IMR-90 (cell line): ENCODE data around the gene BCAS3. TPM values are rescaled to one million over a fixed set of nuclear protein-coding genes. Genes with fewer than 3 reads are reported as not detected.

Source experiments
- ATAC-seq: fragments of 200-7000 bp; cut with Tn5 transposase; 2 replicates; pipeline ENCODE4 v1.9.1; 2020; ENCODE audit warnings: low read depth, mild to moderate bottlenecking, moderate library complexity
- BruUV-seq: library from RNA; stranded (reverse); fragments of 400-500 nt; replicated peaks from 2 replicates; lab custom pipeline; 2021; lab: Mats Ljungman, UMichigan
- CTCF ChIA-PET: fragments of 300-600 bp; formaldehyde crosslinking; extraction: SDS; loops from one replicate; lab custom pipeline; 2021; ENCODE audit warnings: antibody characterized with exemption; lab: Yijun Ruan, JAX
- POLR2A ChIA-PET: fragments of 300-600 bp; sonication (Branson Sonifier 250); formaldehyde crosslinking; loops from one replicate; lab custom pipeline; 2022; ENCODE audit warnings: antibody characterized with exemption; ENCODE audit not compliant: unreplicated experiment; lab: Charles Lee
- DNase-seq: peaks from one replicate; pipeline ENCODE4 v3.0.0; 2013
- H2AFZ ChIP-seq: replicated peaks from 2 replicates; pipeline ENCODE3; 2013; ENCODE audit warnings: low read length, mild to moderate bottlenecking; ENCODE audit not compliant: poor library complexity
- H2AK5ac ChIP-seq: 2 replicates; pipeline ENCODE4 v1.6.1; 2013; ENCODE audit warnings: low read depth, low read length, inconsistent platforms
- H2AK9ac ChIP-seq: replicated peaks from 2 replicates; pipeline ENCODE3; 2013; ENCODE audit warnings: mild to moderate bottlenecking, low read depth, low read length, moderate library complexity; ENCODE audit not compliant: poor library complexity
- H2BK120ac ChIP-seq: 2 replicates; pipeline ENCODE4 v1.6.1; 2013; ENCODE audit warnings: low read depth, low read length, inconsistent platforms
- H2BK15ac ChIP-seq: 3 replicates; pipeline ENCODE4 v1.6.1; 2013; ENCODE audit warnings: low read depth, low read length, inconsistent platforms
- H2BK20ac ChIP-seq: 2 replicates; pipeline ENCODE4 v1.6.1; 2013; ENCODE audit warnings: low read depth, mild to moderate bottlenecking, inconsistent platforms, low read length, moderate library complexity
- H2BK5ac ChIP-seq: 2 replicates; pipeline ENCODE4 v1.6.1; 2013; ENCODE audit warnings: mild to moderate bottlenecking, low read depth, low read length, inconsistent platforms; ENCODE audit not compliant: poor library complexity, severe bottlenecking
- H3K14ac ChIP-seq: replicated peaks from 2 replicates; pipeline ENCODE4 v1.6.1; 2013; ENCODE audit warnings: low read depth, low read length, inconsistent platforms
- H3K18ac ChIP-seq: 2 replicates; pipeline ENCODE4 v1.6.1; 2013; ENCODE audit warnings: low read depth, low read length, control low read depth
- H3K23ac ChIP-seq: 2 replicates; pipeline ENCODE4 v1.6.1; 2013; ENCODE audit warnings: low read depth, low read length, inconsistent platforms
- H3K27ac ChIP-seq: 2 replicates; pipeline ENCODE4 v1.5.1; 2013; ENCODE audit warnings: mild to moderate bottlenecking, control low read depth, low read length; ENCODE audit not compliant: insufficient read depth
- H3K27me3 ChIP-seq: 2 replicates; pipeline ENCODE4 v1.6.1; 2013; ENCODE audit warnings: low read length; ENCODE audit not compliant: control insufficient read depth, insufficient read depth
- H3K36me3 ChIP-seq: 2 replicates; pipeline ENCODE4 v1.6.1; 2013; ENCODE audit warnings: low read length, mixed read lengths; ENCODE audit not compliant: control insufficient read depth, insufficient read depth
- H3K4ac ChIP-seq: 2 replicates; pipeline ENCODE4 v1.6.1; 2013; ENCODE audit warnings: low read depth, low read length, inconsistent platforms
- H3K4me1 ChIP-seq: 2 replicates; pipeline ENCODE4 v1.6.1; 2013; ENCODE audit warnings: low read length, mixed read lengths; ENCODE audit not compliant: control insufficient read depth, insufficient read depth
- H3K4me2 ChIP-seq: 2 replicates; pipeline ENCODE4 v1.6.1; 2013; ENCODE audit warnings: low read depth, mild to moderate bottlenecking, control low read depth, low read length, moderate library complexity
- H3K4me3 ChIP-seq: 2 replicates; pipeline ENCODE4 v1.5.1; 2013; ENCODE audit warnings: low read depth, mild to moderate bottlenecking, control low read depth, low read length, moderate library complexity; ENCODE audit not compliant: insufficient read depth
- H3K56ac ChIP-seq: 2 replicates; pipeline ENCODE4 v1.6.1; 2013; ENCODE audit warnings: low read length, inconsistent platforms; ENCODE audit not compliant: insufficient read depth; ENCODE audit errors: extremely low read depth
- H3K79me1 ChIP-seq, 2 experiments: 2 replicates each; pipeline ENCODE4 v1.6.1; 2013; ENCODE audit warnings: low read length in 2 of 2, inconsistent platforms in 1 of 2, low read depth in 1 of 2
- H3K9ac ChIP-seq: 2 replicates; pipeline ENCODE4 v1.6.1; 2013; ENCODE audit warnings: low read depth, low read length, control low read depth
- H3K9me1 ChIP-seq: 2 replicates; pipeline ENCODE4 v1.6.1; 2013; ENCODE audit warnings: low read length, inconsistent platforms; ENCODE audit not compliant: insufficient read depth
- H3K9me3 ChIP-seq: 2 replicates; pipeline ENCODE4 v1.6.1; 2013; ENCODE audit warnings: low read length; ENCODE audit not compliant: control insufficient read depth, insufficient read depth
- H4K20me1 ChIP-seq: 2 replicates; pipeline ENCODE4 v1.6.1; 2013; ENCODE audit warnings: low read length, inconsistent platforms; ENCODE audit not compliant: insufficient read depth
- H4K5ac ChIP-seq: 2 replicates; pipeline ENCODE4 v1.6.1; 2013; ENCODE audit warnings: mild to moderate bottlenecking, low read depth, low read length, control low read depth
- H4K8ac ChIP-seq, 2 experiments: 2 replicates each; pipeline ENCODE4 v1.6.1; 2013; ENCODE audit warnings: low read depth in 2 of 2, low read length in 2 of 2, control low read depth in 1 of 2, inconsistent platforms in 1 of 2
- H4K91ac ChIP-seq: 2 replicates; pipeline ENCODE4 v1.6.1; 2013; ENCODE audit warnings: low read depth, low read length, inconsistent platforms; ENCODE audit not compliant: insufficient read depth
- BHLHE40 ChIP-seq: fragments of 150-350 bp; IDR thresholded peaks from 2 replicates; pipeline ENCODE4 v1.6.1; 2016; ENCODE audit warnings: mild to moderate bottlenecking, low read depth, low read length
- CEBPB ChIP-seq: IDR thresholded peaks from 2 replicates; pipeline ENCODE4 v1.6.1; 2012; ENCODE audit warnings: low read depth, low read length, improper control_type of control experiment
- CHD1 ChIP-seq: IDR thresholded peaks from 2 replicates; pipeline ENCODE4 v1.6.1; 2012; ENCODE audit warnings: low read depth, low read length, improper control_type of control experiment
- CTCF ChIP-seq: conservative IDR thresholded peaks from 2 replicates; pipeline ENCODE4 v1.5.1; 2012; ENCODE audit warnings: mild to moderate bottlenecking, low read depth, low read length, improper control_type of control experiment
- FOS ChIP-seq: fragments of 150-350 bp; IDR thresholded peaks from 2 replicates; pipeline ENCODE4 v1.6.1; 2016; ENCODE audit warnings: low read depth, low read length
- MAFK ChIP-seq: IDR thresholded peaks from 2 replicates; pipeline ENCODE4 v1.6.1; 2012; ENCODE audit warnings: low read depth, low read length, improper control_type of control experiment
- MAZ ChIP-seq: IDR thresholded peaks from 2 replicates; pipeline ENCODE4 v1.6.1; 2012; ENCODE audit warnings: low read depth, mild to moderate bottlenecking, low read length, improper control_type of control experiment, moderate library complexity, borderline replicate concordance
- MXI1 ChIP-seq: IDR thresholded peaks from 2 replicates; pipeline ENCODE4 v1.6.1; 2012; ENCODE audit warnings: low read depth, mild to moderate bottlenecking, low read length, moderate library complexity, borderline replicate concordance
- NFE2L2 ChIP-seq: fragments of 150-350 bp; IDR thresholded peaks from 2 replicates; pipeline ENCODE4 v1.6.1; 2016; ENCODE audit warnings: low read depth, mild to moderate bottlenecking, low read length
- POLR2A ChIP-seq: IDR thresholded peaks from 2 replicates; pipeline ENCODE4 v1.6.1; 2012; ENCODE audit warnings: mild to moderate bottlenecking, low read depth, low read length
- RAD21 ChIP-seq: IDR thresholded peaks from 2 replicates; pipeline ENCODE4 v1.6.1; 2012; ENCODE audit warnings: low read length, improper control_type of control experiment
- RCOR1 ChIP-seq: IDR thresholded peaks from 2 replicates; pipeline ENCODE4 v1.6.1; 2012; ENCODE audit warnings: mild to moderate bottlenecking, low read length, improper control_type of control experiment; ENCODE audit not compliant: insufficient replicate concordance
- RFX5 ChIP-seq: IDR thresholded peaks from 2 replicates; pipeline ENCODE4 v1.8.0; 2012; ENCODE audit warnings: low read depth, mild to moderate bottlenecking, low read length, moderate library complexity
- SMC3 ChIP-seq: fragments of 150-350 bp; IDR thresholded peaks from 2 replicates; pipeline ENCODE4 v1.6.1; 2016; ENCODE audit warnings: low read depth, mild to moderate bottlenecking, antibody characterized with exemption, low read length, moderate library complexity
- dilution Hi-C: fragments of 300-500 bp; cut with HindIII; formaldehyde crosslinking; loops from one replicate; pipeline ENCODE4 v1.14.3; 2018; ENCODE audit warnings: low sequenced_read_pairs; ENCODE audit not compliant: unreplicated experiment
- in situ Hi-C: fragments of 300-500 bp; cut with MboI; formaldehyde crosslinking; loops from 3 replicates; pipeline ENCODE4 v1.14.3; 2019; ENCODE audit warnings: low sequenced_read_pairs, inconsistent platforms, mixed read lengths
- intact Hi-C: fragments of 100-400 bp; cut with micrococcal nuclease; formaldehyde crosslinking; loops from 2 replicates; pipeline ENCODE4 v1.10.0; 2022
- polyA plus RNA-seq, 3 experiments: library from polyadenylated mRNA; depleted of rRNA; stranded (reverse); fragments of >200 nt; gene quantifications; 2 replicates each; pipeline ENCODE4 v1.2.3, GENCODE V29; 2012; ENCODE audit warnings: low replicate concordance in 1 of 3
- total RNA-seq: library from RNA; depleted of rRNA; stranded (reverse); fragments of >200 nt; gene quantifications from 2 replicates; pipeline ENCODE4 v1.2.3, GENCODE V29; 2012
- TF ChIP-seq, protein P1 (sequence below): fragments of 150-350 bp; IDR thresholded peaks from 2 replicates; pipeline ENCODE4 v1.6.1; 2016; ENCODE audit warnings: low read depth, mild to moderate bottlenecking, low read length, moderate library complexity, borderline replicate concordance
- TF ChIP-seq, protein P2 (sequence below): fragments of 150-350 bp; IDR thresholded peaks from 2 replicates; pipeline ENCODE4 v1.6.1; 2017; ENCODE audit warnings: mild to moderate bottlenecking, antibody characterized with exemption, low read length, low read depth

Gene BCAS3
- total and polyA plus RNA-seq, 2 of the 4 experiments (the other 2 are of a cell fraction), result 6.3 to 27.1 TPM

DNA sequence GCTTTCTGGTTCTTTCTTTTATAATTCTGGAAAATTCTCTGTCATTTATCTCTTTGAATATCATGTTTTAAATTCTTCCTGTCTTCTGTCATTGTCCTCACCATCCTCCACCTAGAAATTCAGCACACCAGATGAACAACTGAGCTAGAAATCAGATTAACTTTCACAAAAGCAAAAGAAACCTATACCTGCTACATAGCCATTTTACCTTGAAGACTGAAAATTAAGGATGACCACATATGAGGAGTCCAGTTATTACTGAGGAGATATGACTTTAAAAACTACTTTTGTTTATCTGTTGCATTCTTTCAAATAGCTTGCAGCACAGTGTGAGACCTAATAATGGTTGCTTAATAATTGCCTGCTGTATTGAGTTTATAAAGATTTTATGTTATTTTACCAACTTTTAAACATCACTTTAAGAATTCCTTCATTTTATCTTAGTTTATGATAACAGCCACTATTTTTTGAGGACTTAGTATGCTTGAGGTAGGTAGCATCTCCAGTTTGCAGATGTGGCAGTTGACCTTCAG is 104.3 kb downstream of the BCAS3 start:
- no peak overlapping the region for H2BK20ac ChIP-seq
- no peak overlapping the region for H2BK5ac ChIP-seq
- no TSS peak for BruUV-seq
- H3K56ac ChIP-seq, result no peak overlapping the region
- H3K9me3 ChIP-seq, result no peaks in the 10 kb centered on the region
- no peaks in the 10 kb centered on the region for H3K9me1 ChIP-seq
- no peak overlapping the region for H2AFZ ChIP-seq
- no peak overlapping the region for H4K8ac ChIP-seq
- H2BK120ac ChIP-seq, result no peak overlapping the region
- no peak for DNase-seq
- peak; percentile 59; the same call in 1 of the 2 replicates for ATAC-seq
- ChIA-PET CTCF (interaction anchor here (0.7 kb wide), 1 partner anchor 948 kb away, joined by 3 read pairs; no protein-coding TSS in a partner anchor), POLR2A (no interaction called here)
- H3K4ac ChIP-seq, result no peak overlapping the region
- no peak overlapping the region for H3K27ac ChIP-seq
- no peak overlapping the region for H3K18ac ChIP-seq
- no peak overlapping the region for H4K5ac ChIP-seq
- no peak overlapping the region for H3K23ac ChIP-seq
- TF ChIP-seq, protein P1, sequence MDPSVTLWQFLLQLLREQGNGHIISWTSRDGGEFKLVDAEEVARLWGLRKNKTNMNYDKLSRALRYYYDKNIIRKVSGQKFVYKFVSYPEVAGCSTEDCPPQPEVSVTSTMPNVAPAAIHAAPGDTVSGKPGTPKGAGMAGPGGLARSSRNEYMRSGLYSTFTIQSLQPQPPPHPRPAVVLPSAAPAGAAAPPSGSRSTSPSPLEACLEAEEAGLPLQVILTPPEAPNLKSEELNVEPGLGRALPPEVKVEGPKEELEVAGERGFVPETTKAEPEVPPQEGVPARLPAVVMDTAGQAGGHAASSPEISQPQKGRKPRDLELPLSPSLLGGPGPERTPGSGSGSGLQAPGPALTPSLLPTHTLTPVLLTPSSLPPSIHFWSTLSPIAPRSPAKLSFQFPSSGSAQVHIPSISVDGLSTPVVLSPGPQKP, result no peak
- TF ChIP-seq NFE2L2 (no peak), BHLHE40 (no peak), RFX5 (no peak), CTCF (no peak), RAD21 (no peak), POLR2A (no peak), SMC3 (no peak), CHD1 (no peak), MAZ (no peak), MAFK (no peak), FOS (no peak), RCOR1 (no peak), MXI1 (no peak), CEBPB (no peak)
- TF ChIP-seq, protein P2, sequence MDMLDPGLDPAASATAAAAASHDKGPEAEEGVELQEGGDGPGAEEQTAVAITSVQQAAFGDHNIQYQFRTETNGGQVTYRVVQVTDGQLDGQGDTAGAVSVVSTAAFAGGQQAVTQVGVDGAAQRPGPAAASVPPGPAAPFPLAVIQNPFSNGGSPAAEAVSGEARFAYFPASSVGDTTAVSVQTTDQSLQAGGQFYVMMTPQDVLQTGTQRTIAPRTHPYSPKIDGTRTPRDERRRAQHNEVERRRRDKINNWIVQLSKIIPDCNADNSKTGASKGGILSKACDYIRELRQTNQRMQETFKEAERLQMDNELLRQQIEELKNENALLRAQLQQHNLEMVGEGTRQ, result no peak
- H3K36me3 ChIP-seq, result no peaks in the 10 kb centered on the region
- no peak overlapping the region for H2AK9ac ChIP-seq
- no peaks in the 10 kb centered on the region for H4K20me1 ChIP-seq
- no peak overlapping the region for H3K9ac ChIP-seq
- no peak overlapping the region for H3K4me3 ChIP-seq
- in situ Hi-C loops, result no loop called here
- H3K14ac ChIP-seq, result no peak overlapping the region
- no peaks in the 10 kb centered on the region for H3K79me1 ChIP-seq
- H4K91ac ChIP-seq, result no peak overlapping the region
- intact Hi-C loops, result no loop called here
- dilution Hi-C loops, result no loop called here
- H3K4me2 ChIP-seq, result no peak overlapping the region
- H2AK5ac ChIP-seq, result no peak overlapping the region
- no peaks in the 10 kb centered on the region for H3K27me3 ChIP-seq
- no peak overlapping the region for H2BK15ac ChIP-seq
- H3K4me1 ChIP-seq, result peaks cover 2% of the 10 kb centered on the region; the same call in 1 of the 2 replicates
